Measurements from ENCODE around the gene EXTL2. TPM values are rescaled to one million over a fixed set of nuclear protein-coding genes. Genes with fewer than 3 reads are reported as not detected.

The EXTL2 gene
- total RNA-seq, 1 experiment from 2014 or later, result 7.2 TPM

- DNase-seq, result no peak
- Histone ChIP-seq H3K27me3 (replicated peaks; ENCODE audit: control insufficient read depth, insufficient read depth, low read length) (no peaks in the 10 kb centered on the region), H3K9me3 (no peaks in the 10 kb centered on the region), H3K36me3 (ENCODE audit: control insufficient read depth, insufficient read depth, low read length) (no peaks in the 10 kb centered on the region; the same call in 1 of the 2 replicates), H3K4me3 (ENCODE audit: low read depth, low read length) (no peak overlapping the region), H3K4me1 (no peaks in the 10 kb centered on the region)
- no peak overlapping the region for H3K4me3 Mint-ChIP-seq (ENCODE audit: unreplicated experiment)
- H3K4me1 Mint-ChIP-seq (ENCODE audit: low read depth, unreplicated experiment), result no peaks in the 10 kb centered on the region
- H3K36me3 Mint-ChIP-seq (ENCODE audit: insufficient read depth, unreplicated experiment), result no peaks in the 10 kb centered on the region
- POLR2A ChIA-PET, result no interaction called here
- CTCF ChIA-PET, result no interaction called here
- no peak overlapping the region for H3K27ac Mint-ChIP-seq (ENCODE audit: unreplicated experiment)
- no peaks in the 10 kb centered on the region for H3K27me3 Mint-ChIP-seq (ENCODE audit: insufficient read depth, unreplicated experiment)
- BruUV-seq (replicated peaks), result no TSS peak
- intact Hi-C loops (cut with micrococcal nuclease; ENCODE audit: unreplicated experiment), result no loop called here
- TF ChIP-seq CTCF (IDR thresholded peaks at IDR 0.05; ENCODE audit: insufficient read depth in 1 of 2, low read depth in 1 of 2, low read length in 1 of 2, severe bottlenecking in 1 of 2, unreplicated experiment in 1 of 2), result no peak
- no peaks in the 10 kb centered on the region for H3K9me3 Mint-ChIP-seq (ENCODE audit: unreplicated experiment)
Measured at GRCh38 chr1:100931716-100932115, 37.1 kb upstream of the EXTL2 start.

DNA sequence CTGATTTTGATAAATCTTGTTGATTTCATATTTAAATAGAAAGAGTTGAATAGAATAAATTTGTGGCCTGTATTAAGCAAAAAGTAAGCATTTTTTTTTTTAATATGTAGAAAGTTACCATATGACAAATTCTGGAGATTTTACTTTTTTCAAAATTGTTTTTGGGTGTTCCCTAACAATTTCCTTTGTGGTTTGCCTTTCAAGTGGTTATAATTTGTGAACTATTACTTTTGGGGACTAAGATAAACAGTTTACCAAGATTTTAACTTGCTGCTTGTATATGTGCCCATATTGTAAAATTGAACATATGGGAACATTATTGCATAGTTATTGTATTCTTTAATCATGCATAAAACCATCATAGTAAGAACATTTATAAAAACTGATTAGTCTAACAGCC is 35.9 kb upstream of the EXTL2 start:
- H3K27me3 ChIP-seq (replicated peaks; ENCODE audit: control insufficient read depth, insufficient read depth, low read length), result no peaks in the 10 kb centered on the region
- no peaks in the 10 kb centered on the region for H3K4me1 Mint-ChIP-seq (ENCODE audit: low read depth, unreplicated experiment)
- no peak overlapping the region for H3K27ac Mint-ChIP-seq (ENCODE audit: unreplicated experiment)
- no TSS peak for BruUV-seq (replicated peaks)
- POLR2A ChIA-PET, result no interaction called here
- no peak for TF ChIP-seq CTCF (IDR thresholded peaks at IDR 0.05; ENCODE audit: insufficient read depth in 1 of 2, low read depth in 1 of 2, low read length in 1 of 2, severe bottlenecking in 1 of 2, unreplicated experiment in 1 of 2)
- CTCF ChIA-PET, result no interaction called here
- H3K9me3 Mint-ChIP-seq (ENCODE audit: unreplicated experiment), result no peaks in the 10 kb centered on the region
- intact Hi-C loops (cut with micrococcal nuclease; ENCODE audit: unreplicated experiment), result no loop called here
- no peaks in the 10 kb centered on the region; the same call in 1 of the 2 replicates for H3K36me3 ChIP-seq (ENCODE audit: control insufficient read depth, insufficient read depth, low read length)
- H3K4me3 Mint-ChIP-seq (ENCODE audit: unreplicated experiment), result no peak overlapping the region
- no peak overlapping the region for H3K4me3 ChIP-seq (ENCODE audit: low read depth, low read length)
- H3K36me3 Mint-ChIP-seq (ENCODE audit: insufficient read depth, unreplicated experiment), result no peaks in the 10 kb centered on the region
- H3K9me3 ChIP-seq, result no peaks in the 10 kb centered on the region
- no peaks in the 10 kb centered on the region for H3K4me1 ChIP-seq
- no peaks in the 10 kb centered on the region for H3K27me3 Mint-ChIP-seq (ENCODE audit: insufficient read depth, unreplicated experiment)
- DNase-seq, result no peak

- no peaks in the 10 kb centered on the region for H3K27me3 Mint-ChIP-seq (ENCODE audit: insufficient read depth, unreplicated experiment)
- Histone ChIP-seq H3K4me1 (no peaks in the 10 kb centered on the region), H3K4me3 (ENCODE audit: low read depth, low read length) (no peak overlapping the region), H3K9me3 (no peaks in the 10 kb centered on the region), H3K36me3 (ENCODE audit: control insufficient read depth, insufficient read depth, low read length) (no peaks in the 10 kb centered on the region), H3K27me3 (replicated peaks; ENCODE audit: control insufficient read depth, insufficient read depth, low read length) (no peaks in the 10 kb centered on the region)
- no peak overlapping the region for H3K27ac Mint-ChIP-seq (ENCODE audit: unreplicated experiment)
- TF ChIP-seq CTCF (IDR thresholded peaks at IDR 0.05; ENCODE audit: insufficient read depth in 1 of 2, low read depth in 1 of 2, low read length in 1 of 2, severe bottlenecking in 1 of 2, unreplicated experiment in 1 of 2), result no peak
- BruUV-seq (replicated peaks), result no TSS peak
- intact Hi-C loops (cut with micrococcal nuclease; ENCODE audit: unreplicated experiment), result no loop called here
- ChIA-PET CTCF (no interaction called here), POLR2A (no interaction called here)
- no peaks in the 10 kb centered on the region for H3K4me1 Mint-ChIP-seq (ENCODE audit: low read depth, unreplicated experiment)
- no peaks in the 10 kb centered on the region for H3K9me3 Mint-ChIP-seq (ENCODE audit: unreplicated experiment)
- H3K36me3 Mint-ChIP-seq (ENCODE audit: insufficient read depth, unreplicated experiment), result peaks cover 10% of the 10 kb centered on the region
- H3K4me3 Mint-ChIP-seq (ENCODE audit: unreplicated experiment), result no peak overlapping the region
- no peak for DNase-seq
Measured at GRCh38 chr1:100928128-100928527, 33.5 kb upstream of the EXTL2 start.
